OCI-LY1 (cell line): ENCODE measurements around the gene LPCAT1.

Source experiments
- H2AFZ ChIP-seq: fragments of 200-600 bp; sonication (generic), shearing (Covaris generic); 2 replicates; pipeline ENCODE4 v1.6.0; 2014; ENCODE audit warnings: antibody characterized with exemption, mild to moderate bottlenecking, low read length
- H3F3A ChIP-seq: fragments of 200-600 bp; sonication (generic), shearing (Covaris generic); 2 replicates; pipeline ENCODE4 v1.6.0; 2014; ENCODE audit warnings: mild to moderate bottlenecking, antibody characterized with exemption, low read length, moderate library complexity; ENCODE audit not compliant: insufficient read depth
- H3K27ac ChIP-seq: fragments of 200-600 bp; sonication (generic); 2 replicates; pipeline ENCODE4 v1.5.1; 2014; ENCODE audit warnings: low read length, mixed run types, mild to moderate bottlenecking, low read depth; ENCODE audit not compliant: poor library complexity, severe bottlenecking
- H3K27me3 ChIP-seq: fragments of 200-600 bp; sonication (generic); 2 replicates; pipeline ENCODE4 v1.6.0; 2014; ENCODE audit warnings: antibody characterized with exemption, mild to moderate bottlenecking, low read length, moderate library complexity; ENCODE audit not compliant: insufficient read depth
- H3K36me3 ChIP-seq: fragments of 200-600 bp; sonication (generic); 2 replicates; pipeline ENCODE4 v1.6.1; 2014; ENCODE audit warnings: mild to moderate bottlenecking, antibody characterized with exemption, low read length, moderate library complexity, mixed read lengths; ENCODE audit not compliant: insufficient read depth
- H3K4me1 ChIP-seq: fragments of 200-600 bp; sonication (generic); 2 replicates; pipeline ENCODE4 v1.5.1; 2014; ENCODE audit warnings: mild to moderate bottlenecking, low read length, moderate library complexity; ENCODE audit not compliant: insufficient read depth, severe bottlenecking
- H3K4me2 ChIP-seq: fragments of 200-600 bp; sonication (generic), shearing (Covaris generic); 2 replicates; pipeline ENCODE4 v1.6.1; 2014; ENCODE audit warnings: low read length
- H3K4me3 ChIP-seq: fragments of 200-600 bp; sonication (generic); 2 replicates; pipeline ENCODE4 v1.5.1; 2014; ENCODE audit warnings: low read length, low read depth, mild to moderate bottlenecking, mixed read lengths; ENCODE audit not compliant: poor library complexity, severe bottlenecking
- H3K79me2 ChIP-seq: fragments of 200-600 bp; shearing (Covaris generic); 2 replicates; pipeline ENCODE4 v1.6.1; 2016; ENCODE audit warnings: mixed run types, low read length, mixed read lengths; ENCODE audit not compliant: insufficient read depth
- H3K9ac ChIP-seq: fragments of 200-600 bp; sonication (generic), shearing (Covaris generic); 2 replicates; pipeline ENCODE4 v1.6.1; 2014; ENCODE audit warnings: mild to moderate bottlenecking, low read length, mixed read lengths
- H3K9me2 ChIP-seq: fragments of 200-600 bp; sonication (generic), shearing (Covaris generic); 2 replicates; pipeline ENCODE4 v1.6.1; 2014; ENCODE audit warnings: low read depth, mild to moderate bottlenecking, low read length, mixed read lengths
- H3K9me3 ChIP-seq: fragments of 200-600 bp; shearing (Covaris generic); 2 replicates; pipeline ENCODE4 v1.6.1; 2014; ENCODE audit warnings: low read length, mixed read lengths
- H4K20me1 ChIP-seq: fragments of 200-600 bp; sonication (generic), shearing (Covaris generic); 2 replicates; pipeline ENCODE4 v1.6.0; 2016; ENCODE audit warnings: mild to moderate bottlenecking, low read length; ENCODE audit not compliant: insufficient read depth
- EZH2 ChIP-seq: fragments of 200-600 bp; sonication (generic), shearing (Covaris generic); IDR thresholded peaks from 2 replicates; pipeline ENCODE4 v1.8.0; 2017; ENCODE audit warnings: borderline replicate concordance, mixed run types, mild to moderate bottlenecking, antibody characterized with exemption, low read length, moderate library complexity, mixed read lengths
- TF ChIP-seq, protein P1 (sequence below): fragments of 200-600 bp; sonication (generic), shearing (Covaris generic); IDR thresholded peaks from 2 replicates; pipeline ENCODE4 v1.5.1; 2017; ENCODE audit warnings: mild to moderate bottlenecking, antibody characterized with exemption, low read length, moderate library complexity, mixed read lengths

Gene LPCAT1

DNA sequence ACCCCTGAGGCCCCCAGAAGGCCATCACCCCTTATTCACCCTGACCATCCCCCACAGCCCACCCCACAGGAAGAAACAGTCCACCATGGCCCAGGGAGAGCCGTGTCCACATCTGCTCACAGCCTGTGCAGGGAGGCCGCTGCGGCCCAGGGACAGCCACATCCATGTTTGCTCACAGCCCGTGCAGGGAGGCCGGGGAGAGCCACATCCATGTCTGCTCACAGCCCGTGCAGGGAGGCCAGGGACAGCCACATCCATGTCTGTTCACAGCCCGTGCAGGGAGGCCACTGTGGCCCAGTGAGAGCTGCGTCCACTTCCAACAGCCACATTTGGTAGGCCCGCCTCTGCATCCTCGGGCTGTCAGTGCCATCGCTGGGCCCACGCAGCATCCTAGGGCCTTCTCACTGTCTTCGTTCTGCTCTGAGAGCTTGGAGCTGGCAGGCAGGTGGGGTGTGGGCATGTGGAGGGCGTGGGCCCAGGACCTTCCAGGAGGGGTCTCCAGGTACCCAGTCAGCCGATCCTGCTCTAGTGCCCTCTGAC, 38.1 kb downstream of the LPCAT1 start:
- H3K27ac ChIP-seq: no peak overlapping the region
- H3K27me3 ChIP-seq: no peaks in the 10 kb centered on the region
- TF ChIP-seq, protein P1, sequence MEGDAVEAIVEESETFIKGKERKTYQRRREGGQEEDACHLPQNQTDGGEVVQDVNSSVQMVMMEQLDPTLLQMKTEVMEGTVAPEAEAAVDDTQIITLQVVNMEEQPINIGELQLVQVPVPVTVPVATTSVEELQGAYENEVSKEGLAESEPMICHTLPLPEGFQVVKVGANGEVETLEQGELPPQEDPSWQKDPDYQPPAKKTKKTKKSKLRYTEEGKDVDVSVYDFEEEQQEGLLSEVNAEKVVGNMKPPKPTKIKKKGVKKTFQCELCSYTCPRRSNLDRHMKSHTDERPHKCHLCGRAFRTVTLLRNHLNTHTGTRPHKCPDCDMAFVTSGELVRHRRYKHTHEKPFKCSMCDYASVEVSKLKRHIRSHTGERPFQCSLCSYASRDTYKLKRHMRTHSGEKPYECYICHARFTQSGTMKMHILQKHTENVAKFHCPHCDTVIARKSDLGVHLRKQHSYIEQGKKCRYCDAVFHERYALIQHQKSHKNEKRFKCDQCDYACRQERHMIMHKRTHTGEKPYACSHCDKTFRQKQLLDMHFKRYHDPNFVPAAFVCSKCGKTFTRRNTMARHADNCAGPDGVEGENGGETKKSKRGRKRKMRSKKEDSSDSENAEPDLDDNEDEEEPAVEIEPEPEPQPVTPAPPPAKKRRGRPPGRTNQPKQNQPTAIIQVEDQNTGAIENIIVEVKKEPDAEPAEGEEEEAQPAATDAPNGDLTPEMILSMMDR: no peak
- TF ChIP-seq EZH2: no peak
- H4K20me1 ChIP-seq: no peaks in the 10 kb centered on the region
- H3K4me1 ChIP-seq: peaks cover 26% of the 10 kb centered on the region
- H3K36me3 ChIP-seq: peaks cover 26% of the 10 kb centered on the region
- H2AFZ ChIP-seq: no peak overlapping the region
- no peaks in the 10 kb centered on the region for H3K79me2 ChIP-seq
- no peaks in the 10 kb centered on the region for H3K9me3 ChIP-seq
- no peak overlapping the region for H3K4me2 ChIP-seq
- no peak overlapping the region for H3K4me3 ChIP-seq
- H3K9ac ChIP-seq: no peak overlapping the region
- no peaks in the 10 kb centered on the region for H3F3A ChIP-seq
- H3K9me2 ChIP-seq: no peaks in the 10 kb centered on the region

DNA sequence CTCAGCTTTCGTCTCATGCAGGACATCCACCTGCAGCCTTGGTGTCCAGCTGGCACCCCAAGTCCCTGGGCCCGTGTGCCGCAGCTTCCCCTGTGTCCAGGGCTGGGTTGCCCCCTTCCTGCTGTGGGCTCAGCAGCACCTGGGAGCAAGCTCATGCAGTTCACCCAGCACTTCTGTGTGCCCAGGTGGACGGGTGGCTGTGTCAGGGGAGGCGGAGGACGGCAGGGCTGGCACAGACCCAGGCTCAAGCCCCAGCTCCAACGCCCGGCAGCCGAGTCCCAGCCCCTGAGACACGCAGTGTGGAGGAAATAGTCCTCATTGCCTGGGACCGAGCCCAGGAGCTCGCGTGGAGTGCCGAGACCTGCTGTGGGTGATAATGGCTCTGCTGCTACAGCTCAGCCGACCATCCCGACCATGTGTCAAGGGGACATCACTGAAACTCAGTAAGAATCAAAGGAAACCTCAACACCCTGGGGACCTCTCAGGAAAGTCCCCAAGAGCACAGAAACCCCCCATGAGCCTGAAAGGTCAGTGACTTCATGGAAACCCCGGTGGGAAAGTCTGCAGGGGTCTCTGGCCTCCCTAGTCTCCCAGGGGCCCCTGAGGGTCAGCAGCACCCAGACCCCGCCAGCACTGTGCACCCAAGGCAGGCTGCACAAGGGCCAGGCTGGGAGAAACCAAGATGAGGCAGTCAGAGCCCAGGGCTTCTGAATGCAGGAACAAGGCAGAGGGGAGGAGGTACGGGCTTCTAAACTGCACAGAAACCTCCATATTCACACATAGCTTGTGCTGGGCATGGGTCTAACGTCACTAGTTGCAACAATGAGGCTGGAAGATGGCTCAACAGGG, 38.8 kb downstream of the LPCAT1 start:
- H4K20me1 ChIP-seq: no peaks in the 10 kb centered on the region
- peaks cover 26% of the 10 kb centered on the region for H3K36me3 ChIP-seq

DNA sequence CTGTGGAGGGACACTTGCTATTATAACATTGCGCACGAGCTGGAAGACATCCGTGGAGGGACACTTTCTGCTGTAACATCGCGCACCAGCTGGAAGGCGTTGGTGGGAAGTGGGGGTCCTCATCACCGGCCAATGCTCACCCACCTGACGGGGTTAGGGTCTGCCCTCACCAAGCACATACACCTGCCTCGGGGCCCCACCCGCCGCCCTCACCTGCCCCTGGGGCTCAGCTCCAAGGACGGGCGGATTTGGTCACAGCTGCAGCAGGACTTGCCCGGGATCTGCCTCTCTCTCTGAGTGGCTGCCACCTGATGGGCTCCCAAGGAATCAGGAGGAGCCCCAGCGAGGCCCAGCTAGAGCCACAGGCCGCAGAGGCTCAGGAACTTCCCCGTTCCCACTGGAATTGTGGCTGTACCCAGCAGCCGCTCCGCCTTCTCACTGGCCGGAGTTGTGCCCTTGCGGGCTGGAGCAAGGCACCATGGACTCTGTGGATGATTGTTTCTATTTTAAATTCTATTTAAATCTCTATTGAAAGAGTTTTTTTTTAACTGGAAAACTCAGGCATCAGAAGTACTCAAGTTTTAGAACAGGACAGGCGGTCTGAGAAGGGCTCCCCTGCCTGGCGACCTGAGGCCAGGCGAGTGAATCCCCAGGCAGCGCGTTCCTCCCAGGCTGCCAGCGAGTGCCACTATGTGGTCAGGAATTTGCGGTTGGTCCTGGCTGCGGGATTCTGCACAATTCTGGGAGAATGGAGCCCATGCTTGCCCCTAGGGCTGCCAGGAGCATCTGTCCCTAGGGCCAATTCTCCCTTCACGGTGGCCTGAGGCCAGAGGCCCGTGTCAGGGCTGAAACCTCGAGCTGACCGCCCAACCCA, 39.7 kb downstream of the LPCAT1 start:
- no peaks in the 10 kb centered on the region for H4K20me1 ChIP-seq
- no peaks in the 10 kb centered on the region for H3K9me3 ChIP-seq
- H3K27ac ChIP-seq: no peak overlapping the region
- no peaks in the 10 kb centered on the region for H3K9me2 ChIP-seq
- TF ChIP-seq, protein P1: no peak
- no peak for TF ChIP-seq EZH2
- no peaks in the 10 kb centered on the region for H3K27me3 ChIP-seq
- H2AFZ ChIP-seq: no peak overlapping the region
- H3K4me3 ChIP-seq: no peak overlapping the region
- no peak overlapping the region for H3K9ac ChIP-seq
- no peaks in the 10 kb centered on the region for H3K79me2 ChIP-seq
- no peak overlapping the region for H3K4me2 ChIP-seq
- peaks cover 26% of the 10 kb centered on the region for H3K36me3 ChIP-seq
- no peaks in the 10 kb centered on the region for H3F3A ChIP-seq
- peaks cover 24% of the 10 kb centered on the region for H3K4me1 ChIP-seq

More for the DNA sequence above, 38.8 kb downstream of the LPCAT1 start:
- Histone ChIP-seq H3K9ac (no peak overlapping the region), H3K4me1 (peaks cover 24% of the 10 kb centered on the region), H3F3A (no peaks in the 10 kb centered on the region), H3K9me2 (no peaks in the 10 kb centered on the region), H2AFZ (no peak overlapping the region), H3K27ac (no peak overlapping the region), H3K4me3 (no peak overlapping the region), H3K27me3 (no peaks in the 10 kb centered on the region), H3K4me2 (no peak overlapping the region), H3K9me3 (no peaks in the 10 kb centered on the region), H3K79me2 (no peaks in the 10 kb centered on the region)
- TF ChIP-seq, protein P1: no peak
- no peak for TF ChIP-seq EZH2
